HCT116 (cell line): ENCODE results near the gene LRCH4.

ENCODE experiments used
- CEBPB ChIP-seq: IDR thresholded peaks from 2 replicates; pipeline ENCODE4 v1.6.1; 2012; ENCODE audit warnings: low read depth
- EZH2 ChIP-seq: fragments of 200-600 bp; sonication (generic); IDR thresholded peaks from 2 replicates; pipeline ENCODE4 v1.6.1; 2017; ENCODE audit warnings: antibody characterized with exemption, mixed run types
- EZH2phosphoT487 ChIP-seq: fragments of 200-600 bp; IDR thresholded peaks from 2 replicates; pipeline ENCODE4 v1.6.1; 2018; ENCODE audit warnings: antibody characterized with exemption, borderline replicate concordance
- POLR2A ChIP-seq: IDR thresholded peaks from 2 replicates; pipeline ENCODE4 v1.7.0; 2011; ENCODE audit warnings: borderline replicate concordance; ENCODE audit not compliant: insufficient read depth, insufficient read length; ENCODE audit errors: extremely low read depth
- RAD21 ChIP-seq: IDR thresholded peaks from 2 replicates; pipeline ENCODE4 v1.6.1; 2012; ENCODE audit warnings: low read depth, mild to moderate bottlenecking
- SP1 ChIP-seq: IDR thresholded peaks from 2 replicates; pipeline ENCODE4 v1.6.1; 2012; ENCODE audit warnings: low read depth
- ZFX ChIP-seq: fragments of 450-650 bp; IDR thresholded peaks from 2 replicates; pipeline ENCODE4 v1.6.1; 2017
- TF ChIP-seq, protein P1 (sequence below): IDR thresholded peaks from 2 replicates; pipeline ENCODE4 v1.6.1; 2012
- TF ChIP-seq, protein P2 (sequence below): IDR thresholded peaks from 2 replicates; pipeline ENCODE4 v1.6.1; 2012
- TF ChIP-seq, protein P3 (sequence below), 3 experiments: fragments of 200-600 bp in 1 of 3; sonication (generic) in 1 of 3; IDR thresholded peaks in 2 of 3; conservative IDR thresholded peaks in 1 of 3; 2 replicates each; pipeline ENCODE4 v1.5.1; 2012 to 2017; ENCODE audit warnings: low read depth in 2 of 3, low read length in 2 of 3, antibody characterized with exemption in 1 of 3, borderline replicate concordance in 1 of 3, control low read depth in 1 of 3, mild to moderate bottlenecking in 1 of 3, mixed read lengths in 1 of 3, mixed run types in 1 of 3, moderate library complexity in 1 of 3; ENCODE audit not compliant: insufficient read depth in 1 of 3

DNA sequence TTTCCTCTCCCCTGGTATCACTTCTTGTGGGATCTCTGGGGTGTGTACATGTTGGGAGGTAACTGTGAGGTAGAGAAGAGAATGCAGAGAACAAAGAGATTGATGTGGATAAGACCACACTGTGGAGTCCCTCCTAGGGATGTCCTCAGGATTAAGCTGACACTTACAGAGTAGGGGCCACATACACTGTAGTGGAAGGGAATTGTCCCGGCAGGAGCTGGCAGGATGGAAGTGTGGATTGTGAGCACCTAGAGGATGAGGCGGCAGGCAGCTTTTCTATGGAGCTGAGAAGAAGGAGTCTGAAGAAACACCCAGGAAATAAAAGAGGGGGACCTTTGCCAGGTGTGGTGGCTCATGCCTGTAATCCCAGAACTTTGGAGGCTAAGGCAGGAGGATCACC is 33.4 kb downstream of the LRCH4 start:
- no peak for TF ChIP-seq RAD21
- TF ChIP-seq, protein P1, sequence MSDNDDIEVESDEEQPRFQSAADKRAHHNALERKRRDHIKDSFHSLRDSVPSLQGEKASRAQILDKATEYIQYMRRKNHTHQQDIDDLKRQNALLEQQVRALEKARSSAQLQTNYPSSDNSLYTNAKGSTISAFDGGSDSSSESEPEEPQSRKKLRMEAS, result no peak
- TF ChIP-seq, protein P2, sequence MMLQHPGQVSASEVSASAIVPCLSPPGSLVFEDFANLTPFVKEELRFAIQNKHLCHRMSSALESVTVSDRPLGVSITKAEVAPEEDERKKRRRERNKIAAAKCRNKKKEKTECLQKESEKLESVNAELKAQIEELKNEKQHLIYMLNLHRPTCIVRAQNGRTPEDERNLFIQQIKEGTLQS, result no peak
- no peak for TF ChIP-seq ZFX
- TF ChIP-seq CEBPB, result no peak
- TF ChIP-seq, protein P3, sequence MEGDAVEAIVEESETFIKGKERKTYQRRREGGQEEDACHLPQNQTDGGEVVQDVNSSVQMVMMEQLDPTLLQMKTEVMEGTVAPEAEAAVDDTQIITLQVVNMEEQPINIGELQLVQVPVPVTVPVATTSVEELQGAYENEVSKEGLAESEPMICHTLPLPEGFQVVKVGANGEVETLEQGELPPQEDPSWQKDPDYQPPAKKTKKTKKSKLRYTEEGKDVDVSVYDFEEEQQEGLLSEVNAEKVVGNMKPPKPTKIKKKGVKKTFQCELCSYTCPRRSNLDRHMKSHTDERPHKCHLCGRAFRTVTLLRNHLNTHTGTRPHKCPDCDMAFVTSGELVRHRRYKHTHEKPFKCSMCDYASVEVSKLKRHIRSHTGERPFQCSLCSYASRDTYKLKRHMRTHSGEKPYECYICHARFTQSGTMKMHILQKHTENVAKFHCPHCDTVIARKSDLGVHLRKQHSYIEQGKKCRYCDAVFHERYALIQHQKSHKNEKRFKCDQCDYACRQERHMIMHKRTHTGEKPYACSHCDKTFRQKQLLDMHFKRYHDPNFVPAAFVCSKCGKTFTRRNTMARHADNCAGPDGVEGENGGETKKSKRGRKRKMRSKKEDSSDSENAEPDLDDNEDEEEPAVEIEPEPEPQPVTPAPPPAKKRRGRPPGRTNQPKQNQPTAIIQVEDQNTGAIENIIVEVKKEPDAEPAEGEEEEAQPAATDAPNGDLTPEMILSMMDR (IDR thresholded peaks at IDR 0.05 in 2 of 3, conservative IDR thresholded peaks at IDR 0.05 in 1 of 3; ENCODE audit: borderline replicate concordance in 1 of 3, insufficient read depth in 1 of 3, low read depth in 2 of 3, low read length in 2 of 3), result no peak
- TF ChIP-seq EZH2phosphoT487, result no peak
- no peak for TF ChIP-seq EZH2
- TF ChIP-seq SP1, result no peak
- no peak for TF ChIP-seq POLR2A
